ENCODE data around the gene SPSB1.

Gene SPSB1

DNA sequence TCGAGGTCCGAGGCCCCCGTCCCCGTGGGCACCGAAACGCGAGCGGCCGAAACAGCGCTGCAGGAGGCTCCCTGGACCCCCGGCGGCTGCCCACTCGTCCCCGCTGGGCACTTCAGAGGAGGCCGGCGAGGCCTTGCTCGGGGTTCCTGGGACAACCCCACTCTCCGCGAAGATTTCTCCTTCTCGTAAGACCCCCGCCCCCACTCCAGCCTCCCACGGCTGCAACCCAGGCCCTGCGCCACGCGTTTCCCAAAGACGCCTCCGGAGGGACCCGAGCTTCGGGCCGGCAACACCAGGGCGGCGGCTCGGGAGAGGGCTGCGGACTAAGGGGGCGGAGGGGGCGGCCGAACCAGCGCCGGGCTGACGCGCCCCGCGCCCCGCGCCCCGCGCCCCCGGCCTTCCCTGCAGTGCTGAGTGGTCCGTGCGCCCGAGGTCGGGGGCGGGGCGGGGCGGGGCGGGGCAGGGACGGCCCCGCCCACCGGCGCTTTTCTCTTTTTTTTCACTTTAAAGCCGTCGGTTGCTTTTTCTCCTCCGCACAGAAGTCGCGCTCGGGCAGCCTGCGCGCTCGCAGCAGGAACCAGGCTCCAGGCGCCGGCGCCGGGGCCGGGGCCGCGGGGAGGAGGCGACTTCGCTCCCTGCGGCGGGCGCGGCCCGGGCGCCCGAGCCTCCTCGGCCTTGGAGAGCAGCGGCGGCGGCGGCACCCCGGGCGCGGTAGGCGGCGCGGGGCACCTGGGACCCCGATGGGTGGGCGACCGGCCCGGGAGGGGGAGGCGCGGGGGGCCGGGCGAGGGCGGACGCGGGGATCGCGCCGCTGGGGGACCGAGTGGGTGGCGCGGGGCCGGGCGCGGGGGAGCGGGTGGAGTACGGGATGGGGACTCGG lies at the start of gene SPSB1:
Gene SPSB1 (plus strand): TSS at position 534 of the 880 bp plus-strand sequence. CDS start 62,998 bp downstream, outside the sequence.
- DNase-seq, result peak; percentile 51

DNA sequence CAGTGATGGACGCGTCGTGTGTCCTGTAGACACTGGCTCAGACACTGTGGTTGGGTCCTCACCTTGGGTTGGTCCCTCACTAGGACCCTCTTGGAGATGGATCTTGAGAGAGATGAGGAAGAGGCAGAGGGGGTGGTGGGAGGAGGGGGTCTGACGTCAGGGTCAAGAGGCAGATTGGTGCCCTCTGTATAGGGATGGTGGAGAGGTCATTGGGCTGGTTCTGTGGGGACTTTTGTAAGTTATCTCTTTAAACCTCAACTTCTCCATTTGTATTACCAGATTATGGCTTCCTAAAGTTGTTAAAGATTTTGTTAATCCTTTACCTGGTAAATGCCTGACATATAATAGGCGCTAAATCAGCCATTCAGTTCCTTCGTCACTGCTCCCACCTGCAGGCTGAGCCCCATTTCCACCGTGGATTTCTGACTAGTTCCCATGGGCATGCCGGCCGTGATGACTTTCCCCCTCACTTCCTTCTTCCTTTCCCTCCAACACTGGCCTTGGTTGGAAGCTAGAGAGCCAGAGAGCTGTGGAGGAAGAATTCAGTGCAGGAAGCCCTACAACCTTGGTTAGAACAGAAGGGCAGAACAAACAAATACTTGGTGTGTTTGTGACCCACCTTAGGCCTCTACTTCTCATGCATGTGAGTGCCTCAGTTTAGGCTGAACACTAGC lies 49.5 kb upstream of the SPSB1 start:
- no peak for DNase-seq

DNA sequence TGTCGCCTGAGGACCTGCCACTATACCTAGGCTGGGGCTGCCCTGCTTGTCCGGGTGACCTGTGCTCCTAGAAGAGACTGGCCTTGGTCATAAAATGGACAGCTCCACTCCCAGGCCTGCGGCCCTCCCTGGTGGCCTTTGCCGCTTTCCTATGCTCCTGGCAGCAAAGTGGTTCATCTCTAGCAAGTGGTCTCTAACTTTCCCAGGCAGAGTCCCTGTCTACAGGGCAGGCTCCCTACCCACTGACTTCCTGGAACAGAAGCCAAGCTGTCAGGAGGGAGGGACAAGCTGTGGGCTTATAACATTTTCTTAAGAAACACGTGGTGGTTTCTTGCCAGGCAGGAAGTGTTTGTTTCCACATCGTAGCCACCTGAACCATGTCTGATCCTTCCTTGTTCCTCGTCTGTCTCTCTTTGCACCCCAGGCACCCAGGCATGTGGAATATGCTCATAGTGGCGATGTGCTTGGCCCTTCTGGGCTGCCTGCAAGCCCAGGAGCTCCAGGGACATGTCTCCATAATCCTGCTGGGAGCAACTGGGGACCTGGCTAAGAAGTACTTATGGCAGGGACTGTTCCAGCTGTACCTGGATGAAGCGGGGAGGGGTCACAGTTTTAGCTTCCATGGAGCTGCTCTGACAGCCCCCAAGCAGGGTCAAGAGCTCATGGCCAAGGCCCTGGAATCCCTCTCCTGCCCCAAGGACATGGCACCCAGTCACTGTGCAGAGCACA lies 48.0 kb upstream of the SPSB1 start:
- no peak for DNase-seq

DNA sequence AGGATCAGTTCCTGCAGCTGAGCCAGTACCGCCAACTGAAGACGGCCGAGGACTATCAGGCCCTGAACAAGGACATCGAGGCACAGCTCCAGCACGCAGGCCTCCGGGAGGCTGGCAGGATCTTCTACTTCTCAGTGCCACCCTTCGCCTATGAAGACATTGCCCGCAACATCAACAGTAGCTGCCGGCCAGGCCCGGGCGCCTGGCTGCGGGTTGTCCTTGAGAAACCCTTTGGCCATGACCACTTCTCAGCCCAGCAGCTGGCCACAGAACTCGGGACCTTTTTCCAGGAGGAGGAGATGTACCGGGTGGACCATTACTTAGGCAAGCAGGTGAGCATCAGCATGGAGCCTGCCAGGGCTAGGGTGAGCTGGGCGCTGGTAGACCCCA lies 47.5 kb upstream of the SPSB1 start:
- DNase-seq, result no peak

DNA sequence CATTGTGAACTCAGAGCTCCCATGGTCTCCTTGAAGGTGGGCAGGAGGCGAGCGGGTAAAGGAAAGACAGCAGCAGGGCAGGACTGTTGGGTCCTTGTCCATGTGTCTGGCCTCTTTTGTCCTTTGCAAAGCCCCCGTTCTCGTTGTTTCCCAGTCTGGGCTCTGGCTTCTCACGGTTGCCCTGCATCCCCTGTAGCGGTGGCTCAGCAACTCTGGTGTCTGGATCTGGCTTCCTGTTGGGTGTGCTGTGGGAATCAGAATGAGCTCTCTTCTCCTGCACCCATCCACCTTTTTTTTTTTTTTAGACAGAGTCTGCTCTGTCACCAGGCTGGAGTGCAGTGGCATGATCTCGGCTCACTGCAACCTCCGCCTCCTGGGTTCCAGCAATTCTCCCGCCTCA lies 47.0 kb upstream of the SPSB1 start:
- DNase-seq, result no peak

DNA sequence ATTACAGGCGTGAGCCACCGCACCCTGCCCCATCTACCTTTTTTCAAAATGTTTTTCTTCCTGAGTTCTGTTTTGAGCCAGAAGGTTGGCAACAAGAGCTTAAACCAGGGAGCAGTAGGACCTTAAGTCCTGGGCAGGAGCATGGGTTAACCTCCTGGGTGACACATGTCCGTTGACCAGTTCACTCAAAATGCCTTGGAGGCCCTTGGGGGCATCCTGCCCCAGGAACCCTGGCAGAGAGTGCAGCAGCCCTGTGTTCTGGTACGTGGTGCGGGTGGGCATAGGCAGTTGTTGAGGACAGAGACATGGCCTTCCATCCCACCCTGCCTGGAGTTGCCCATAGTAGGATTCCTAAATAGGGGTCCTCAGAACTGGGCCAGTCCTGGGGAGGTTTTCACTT lies 46.5 kb upstream of the SPSB1 start:
- DNase-seq, result no peak

DNA sequence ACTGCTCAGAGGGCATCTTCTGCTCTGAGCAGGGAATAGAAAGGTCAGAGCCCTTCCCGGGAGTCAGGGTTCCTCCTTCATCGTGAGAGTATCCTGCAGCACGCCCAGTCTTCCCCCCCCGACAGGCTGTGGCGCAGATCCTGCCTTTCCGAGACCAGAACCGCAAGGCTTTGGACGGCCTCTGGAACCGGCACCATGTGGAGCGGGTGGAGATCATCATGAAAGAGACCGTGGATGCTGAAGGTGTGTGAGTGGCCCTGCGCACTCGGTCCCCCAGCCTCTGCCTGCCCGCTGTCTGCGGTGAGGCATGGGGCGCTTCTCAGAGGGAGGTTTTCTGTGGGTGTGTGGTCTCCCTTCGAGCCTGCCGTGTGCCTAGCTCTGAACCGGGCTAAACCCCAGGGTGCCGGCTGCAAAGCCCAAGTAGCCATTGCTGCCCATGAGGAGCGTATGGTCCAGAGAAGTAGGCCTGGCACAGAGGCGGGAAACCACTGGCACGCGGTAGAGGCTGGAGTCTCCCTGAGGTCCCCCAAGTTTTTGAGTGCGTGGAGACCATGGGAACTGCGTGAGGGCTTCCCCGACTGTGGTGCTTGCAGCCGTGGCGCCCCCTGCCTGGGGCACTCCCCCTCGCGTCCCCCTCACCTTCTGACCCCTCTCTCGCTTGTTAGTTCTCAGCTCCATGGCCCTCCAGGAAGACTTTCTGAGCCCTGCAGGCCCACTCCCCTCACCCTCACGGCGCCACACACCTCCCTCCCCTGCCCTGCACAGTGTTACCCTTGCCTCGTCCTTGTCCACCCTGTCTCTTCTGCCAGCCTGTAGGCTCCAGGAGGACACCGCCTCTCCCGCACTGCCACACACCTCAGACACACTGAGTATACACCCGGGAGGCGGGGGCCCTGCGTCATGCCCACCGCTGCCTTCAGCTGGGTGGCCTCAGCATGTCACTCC lies 45.6 kb upstream of the SPSB1 start:
- DNase-seq, result no peak

DNA sequence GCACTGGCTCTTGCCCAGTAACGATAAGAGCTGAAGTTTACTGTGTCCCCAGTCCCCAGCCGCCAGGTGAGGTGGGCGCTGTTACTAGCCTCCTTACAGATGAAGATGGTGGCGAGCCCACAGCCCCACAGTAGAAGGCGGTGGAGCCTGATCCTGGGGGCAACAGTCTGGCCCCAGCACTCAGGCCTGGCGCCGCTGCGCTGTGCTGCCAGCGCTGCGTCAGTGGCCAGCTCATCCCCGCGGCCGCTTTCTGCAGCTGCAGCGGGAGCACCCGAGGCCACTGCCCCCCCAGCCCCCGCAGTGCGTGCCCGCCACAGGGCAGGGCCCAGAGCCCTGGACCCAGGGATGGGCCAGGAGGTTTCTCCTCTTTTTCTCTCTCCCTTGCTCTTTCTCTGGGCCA lies 44.8 kb upstream of the SPSB1 start:
- no peak for DNase-seq

DNA sequence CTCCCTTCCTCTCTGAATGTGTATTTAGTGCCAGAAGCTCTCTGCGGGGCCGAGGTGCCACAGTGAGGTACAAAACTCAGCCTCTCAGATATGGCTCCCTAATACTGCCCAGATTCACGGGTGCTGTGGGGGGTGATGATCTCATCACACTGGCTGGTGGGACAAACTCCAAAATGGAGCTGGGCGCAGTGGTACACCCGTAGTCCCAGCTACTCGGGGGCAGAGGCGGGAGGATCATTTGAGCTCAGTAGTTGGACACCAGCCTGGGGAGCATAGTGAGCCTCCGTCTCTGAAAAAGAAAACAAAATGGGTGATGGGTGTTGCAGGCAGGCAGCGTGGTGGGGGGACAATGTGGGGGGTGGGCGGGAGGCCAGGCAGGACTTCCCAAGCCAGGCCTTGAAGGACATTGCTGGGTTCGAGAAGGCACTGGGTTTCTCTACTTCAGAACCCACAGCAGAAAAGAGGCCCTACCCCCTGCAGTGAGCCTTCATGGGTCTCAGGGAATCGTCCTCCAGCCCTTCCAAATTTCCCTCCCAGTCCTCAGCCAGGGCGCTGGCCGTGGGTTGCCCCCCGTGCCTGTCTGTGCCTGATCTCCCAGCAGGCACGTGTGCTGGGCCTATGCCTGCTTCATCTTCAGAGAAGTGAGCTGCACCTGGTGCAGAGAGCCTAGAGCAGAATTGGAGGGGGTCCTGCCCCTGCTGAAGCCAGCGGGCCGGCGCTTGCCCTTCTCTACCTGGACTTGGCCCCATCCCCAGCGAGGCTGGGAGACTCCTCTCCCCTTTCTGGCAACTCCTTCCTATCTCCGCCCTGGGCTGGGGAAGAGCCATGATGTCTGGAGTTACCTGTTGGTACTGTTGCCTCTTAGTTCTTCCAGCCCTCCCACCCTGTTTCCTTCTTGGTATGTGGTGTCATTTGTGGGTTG lies 44.1 kb upstream of the SPSB1 start:
- no peak for DNase-seq

DNA sequence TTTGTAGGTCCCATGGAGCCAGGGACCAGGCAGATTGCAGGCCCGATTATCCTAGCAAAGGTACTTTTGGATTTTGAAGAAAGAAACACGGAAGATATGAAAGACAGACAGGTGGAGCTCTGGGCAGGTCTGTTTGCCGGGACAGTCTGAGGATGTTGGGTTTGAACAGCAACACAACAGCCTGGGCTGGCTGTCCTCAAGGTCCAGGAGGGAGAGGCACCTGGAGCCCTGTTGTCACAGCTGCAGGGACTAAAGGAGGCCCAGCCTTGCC lies 43.5 kb upstream of the SPSB1 start:
- DNase-seq, result no peak

DNA sequence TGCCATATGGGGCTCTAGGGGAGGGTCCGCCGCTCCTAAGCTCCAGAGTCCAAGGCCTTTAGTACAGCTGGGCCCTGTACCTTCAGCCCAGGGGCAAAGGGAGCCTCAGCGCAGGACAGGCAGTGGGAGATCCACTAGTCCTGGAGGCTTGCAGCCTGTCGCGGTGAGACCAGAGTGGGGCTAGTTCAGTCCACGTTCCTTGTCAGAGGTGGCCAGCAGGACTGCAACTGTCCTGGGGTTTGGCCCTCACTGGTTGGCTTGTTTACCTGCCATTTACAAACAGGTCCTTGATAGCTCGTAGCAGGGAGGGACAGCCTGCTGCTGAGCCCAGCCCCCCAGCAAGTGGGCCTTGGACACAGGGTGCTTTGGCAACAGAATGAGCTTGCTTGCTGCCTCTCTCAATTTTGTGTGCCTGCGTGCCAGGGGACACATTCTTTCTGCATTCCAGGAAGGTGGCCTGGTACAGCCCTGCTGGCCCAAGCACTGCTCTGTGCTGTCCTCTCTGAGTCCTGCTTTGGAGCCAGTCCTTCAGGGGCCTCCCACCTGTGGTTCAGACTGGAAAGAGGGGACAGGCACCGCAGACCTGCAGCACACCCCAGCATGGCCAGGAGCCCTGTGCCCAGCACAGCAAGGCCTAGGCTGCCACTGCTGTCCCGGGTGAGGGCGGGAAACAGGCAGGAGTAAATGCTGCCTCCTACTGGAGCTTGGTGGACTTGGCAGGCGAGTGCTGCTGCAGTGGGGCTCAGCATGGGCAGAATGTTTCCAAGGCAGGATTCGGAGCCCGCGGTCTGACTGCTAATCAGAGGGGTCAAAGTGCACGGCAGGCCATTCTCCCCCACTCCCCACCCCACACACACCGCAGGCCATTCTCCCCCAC lies 42.9 kb upstream of the SPSB1 start:
- peak; percentile 41 for DNase-seq

DNA sequence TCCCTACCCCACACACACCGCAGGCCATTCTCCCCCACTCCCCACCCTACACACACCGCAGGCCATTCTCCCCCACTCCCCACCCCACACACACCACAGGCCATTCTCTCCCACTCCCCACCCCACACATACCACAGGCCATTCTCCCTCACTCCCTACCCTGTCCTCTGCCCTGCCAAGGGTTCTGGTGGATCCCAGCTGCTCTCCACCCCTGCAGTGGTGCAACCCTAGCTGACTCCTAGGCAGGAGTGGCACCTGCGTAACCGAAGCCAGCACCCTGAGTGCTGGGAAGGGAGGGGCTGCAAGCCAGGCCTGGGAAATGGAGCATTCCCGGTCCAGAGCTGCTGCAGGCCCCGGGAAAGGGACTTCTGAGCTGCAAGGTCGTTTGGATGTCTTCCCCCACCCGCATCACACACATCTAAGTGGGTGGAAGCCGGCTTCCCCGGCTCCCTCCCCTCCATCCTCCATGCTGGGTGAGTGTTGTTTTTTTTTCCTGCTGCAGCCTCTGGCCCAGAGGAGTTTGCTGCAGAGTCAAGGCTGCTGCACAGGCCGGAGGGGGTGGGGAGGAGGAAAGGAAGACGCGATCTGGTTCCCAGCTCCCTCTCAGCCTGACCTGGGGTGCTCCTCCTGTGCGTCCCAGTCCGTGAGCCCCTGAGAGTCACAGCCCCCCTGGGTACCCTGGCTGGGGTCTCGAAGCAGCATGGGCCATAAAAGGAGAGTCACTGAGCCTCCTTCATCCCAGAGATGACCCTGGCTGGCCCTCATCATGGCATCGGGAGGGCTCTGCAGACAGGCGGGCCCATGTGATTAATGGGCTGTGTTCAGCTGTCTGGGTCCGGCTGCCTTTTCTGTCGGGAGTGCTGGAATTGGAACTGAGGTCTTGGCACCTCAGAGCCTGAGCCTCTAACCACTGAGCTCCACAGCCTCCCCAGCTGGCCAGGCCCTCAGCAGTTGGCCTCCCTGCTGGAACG lies 42.0 kb upstream of the SPSB1 start:
- no peak for DNase-seq

DNA sequence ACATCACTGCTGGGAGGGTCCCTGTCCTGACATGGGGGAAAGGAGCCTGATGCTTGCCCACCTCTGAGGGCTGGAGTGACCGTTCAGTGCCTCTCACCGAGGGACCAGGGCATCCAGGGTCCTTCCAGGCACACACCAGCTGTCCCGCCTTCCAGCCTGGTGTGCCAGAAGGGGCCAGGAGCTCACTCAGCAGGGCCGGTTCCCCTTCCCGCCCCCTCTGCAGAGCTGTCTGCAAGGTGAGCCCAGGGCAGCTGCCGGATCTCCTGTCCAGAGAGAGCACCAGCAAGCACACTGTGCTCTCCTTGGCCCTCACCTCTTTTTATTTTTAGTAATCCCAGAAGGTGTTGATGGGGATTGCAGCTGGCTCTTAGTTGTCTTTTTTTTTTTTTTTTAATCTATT lies 41.2 kb upstream of the SPSB1 start:
- no peak for DNase-seq

DNA sequence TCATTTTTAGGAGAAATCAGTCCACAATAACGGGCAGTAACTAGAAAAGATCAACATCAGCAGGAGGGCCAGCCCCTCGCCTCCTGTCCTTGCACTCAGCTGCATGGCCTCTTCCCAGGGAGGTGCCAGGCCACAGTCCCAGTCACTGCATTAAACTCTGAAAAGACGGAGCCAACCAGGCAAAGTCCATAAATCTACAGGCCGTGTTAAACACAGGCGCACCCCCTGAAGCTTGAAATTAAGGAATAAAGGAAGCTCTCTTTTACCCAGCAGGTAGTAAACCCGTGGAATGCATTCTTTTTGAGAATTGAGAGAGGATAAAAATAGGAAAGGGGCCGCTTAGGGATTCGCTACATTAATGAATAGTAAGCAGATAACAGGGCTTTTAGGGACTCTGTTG lies 39.7 kb upstream of the SPSB1 start:
- no peak for DNase-seq

DNA sequence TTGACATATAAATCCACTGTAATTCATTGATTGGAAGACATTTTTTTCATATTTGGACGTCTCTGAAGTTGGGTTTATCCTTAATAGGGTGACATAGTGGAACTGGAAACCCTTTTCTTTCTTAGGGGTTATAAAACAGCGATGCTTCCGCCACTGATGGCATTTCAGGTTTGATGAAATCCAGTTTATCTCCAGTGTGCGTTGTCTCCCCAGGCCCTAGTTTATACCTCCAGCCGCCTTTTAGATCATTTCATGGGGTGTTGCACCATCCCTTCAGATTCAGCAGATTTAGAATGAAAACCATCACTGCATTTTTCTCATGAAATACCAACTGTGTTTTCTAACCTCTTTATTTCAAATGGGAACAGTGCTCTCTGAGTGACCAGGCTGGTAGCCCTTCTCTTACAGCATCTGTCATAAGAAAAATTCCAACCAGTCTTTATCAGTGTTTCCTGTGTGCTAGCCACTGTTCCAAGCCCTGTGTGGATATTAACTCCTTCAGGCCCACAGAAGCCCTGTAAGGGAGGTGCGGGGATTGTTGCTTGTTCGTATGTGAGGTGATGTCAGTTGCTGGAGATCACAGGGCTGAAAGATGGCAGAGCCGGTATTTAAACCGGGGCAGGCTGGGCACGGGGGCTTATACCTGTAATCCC lies 39.1 kb upstream of the SPSB1 start:
- no peak for DNase-seq

DNA sequence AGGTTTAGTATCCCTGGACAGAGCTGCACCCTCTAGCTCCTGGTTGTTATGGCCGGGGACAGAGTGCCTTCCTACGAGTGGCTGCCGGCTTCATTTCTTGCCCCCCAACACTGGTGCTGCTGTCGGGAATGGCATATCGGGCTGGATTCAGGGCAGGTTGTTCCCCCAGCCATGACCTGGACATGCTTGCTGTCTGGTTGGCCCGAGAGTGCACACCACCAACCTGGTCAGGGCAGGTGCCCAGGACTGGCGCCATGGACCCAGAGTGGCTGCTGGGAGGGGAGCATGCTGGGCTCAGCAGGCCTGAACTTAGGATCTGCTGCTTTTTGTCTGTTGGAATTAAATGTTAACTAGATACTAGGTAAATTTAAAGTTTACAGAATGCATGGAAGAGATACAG lies 36.4 kb upstream of the SPSB1 start:
- no peak for DNase-seq

DNA sequence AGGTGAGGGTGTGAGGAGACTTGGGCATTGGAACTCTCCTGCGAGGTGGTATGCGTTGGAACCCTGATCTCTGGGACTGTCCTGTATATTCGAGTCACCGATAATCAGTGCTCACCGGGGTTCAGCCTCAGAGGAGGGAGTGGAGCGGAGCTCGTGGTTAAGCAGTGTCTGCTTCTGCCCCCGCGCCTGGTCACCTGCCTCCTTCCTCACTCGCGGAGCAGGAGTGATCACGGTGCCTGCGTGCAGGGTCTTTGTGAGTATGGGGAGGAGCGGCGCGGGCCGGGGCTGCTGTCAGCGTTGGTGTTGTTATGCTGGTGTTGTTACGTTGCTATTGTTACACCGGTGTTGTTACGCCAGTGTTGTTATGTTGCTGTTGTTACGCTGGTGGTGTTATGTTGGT lies 34.8 kb upstream of the SPSB1 start:
- DNase-seq, result no peak

DNA sequence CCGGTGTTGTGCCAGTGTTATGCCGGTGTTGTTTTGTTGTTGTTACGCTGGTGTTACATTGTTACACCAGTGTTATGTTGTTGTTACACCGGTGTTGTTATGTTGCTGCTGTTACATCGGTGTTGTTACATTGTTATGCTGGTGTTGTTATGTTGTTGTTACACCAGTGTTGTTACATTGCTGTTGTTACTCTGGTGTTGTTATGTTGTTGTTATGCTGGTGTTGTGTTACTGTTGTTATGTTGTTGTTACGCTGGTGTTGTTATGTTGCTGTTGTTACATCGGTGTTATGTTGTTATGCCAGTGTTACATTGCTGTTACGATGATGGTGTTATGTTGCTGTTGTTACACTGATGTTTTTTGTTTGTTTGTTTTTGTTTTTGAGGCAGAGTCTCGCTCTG lies 34.1 kb upstream of the SPSB1 start:
- DNase-seq, result no peak
